ENCODE measurements around the gene RNASEH2B. TPM values are rescaled to one million over a fixed set of nuclear protein-coding genes. Genes with fewer than 3 reads are reported as not detected.

The RNASEH2B gene
- total and polyA plus RNA-seq, 2 of the 13 experiments (the other 11 are each of a cell fraction or from before 2014, with no cell fraction given) = 17.2 to 55.4 TPM

DNA sequence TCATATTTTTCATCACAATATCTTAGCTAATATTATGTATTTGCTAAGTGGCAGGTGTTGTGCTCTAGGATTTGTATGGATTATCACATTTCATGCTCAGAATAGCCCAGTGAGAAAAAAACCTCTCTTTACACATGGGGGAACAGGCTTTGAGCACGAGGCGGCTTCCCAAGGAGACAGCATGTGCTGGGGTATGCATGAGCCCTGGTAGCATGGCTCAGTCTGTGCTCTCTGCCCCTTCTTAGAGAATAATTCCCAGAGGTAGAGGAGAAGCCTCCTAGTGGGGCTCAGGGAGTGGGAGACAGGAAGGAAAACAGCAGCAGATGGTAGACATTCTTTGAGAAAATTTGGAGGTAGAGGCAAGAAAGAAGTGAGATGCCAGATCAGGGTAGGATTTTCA lies 31.6 kb downstream of the RNASEH2B start:
- Histone ChIP-seq H3K4me3 (replicated peaks in 1 of 3; ENCODE audit: insufficient read depth in 1 of 3, low read depth in 2 of 3, low read length in 3 of 3) (no peak overlapping the region), H3K36me3 (replicated peaks in 1 of 2; ENCODE audit: control insufficient read depth in 1 of 2, insufficient read depth in 2 of 2, low read length in 2 of 2) (peaks cover 0 to 11% of the 10 kb centered on the region in 2 experiments; a peak in 3 of 5 replicates), H4K20me1 (ENCODE audit: insufficient read depth, low read length) (no peaks in the 10 kb centered on the region), H3K27me3 (ENCODE audit: control insufficient read depth in 1 of 2, insufficient read depth in 2 of 2, low read length in 2 of 2) (no peaks in the 10 kb centered on the region), H2AFZ (ENCODE audit: low read length) (no peak overlapping the region), H3K4me2 (ENCODE audit: low read depth, low read length) (no peak overlapping the region), H3K9me3 (ENCODE audit: low read length) (peaks cover 6% of the 10 kb centered on the region), H3K9ac (ENCODE audit: insufficient read depth, low read depth, low read length) (no peak overlapping the region), H3K27ac (ENCODE audit: extremely low read length, insufficient read depth, low read length) (no peak overlapping the region), H3K79me2 (ENCODE audit: insufficient read depth, low read length) (no peaks in the 10 kb centered on the region), H3K4me1 (ENCODE audit: insufficient read depth, low read length) (peaks cover 14% of the 10 kb centered on the region)
- TF ChIP-seq ZNF280D (CRISPR knock-in tag; IDR thresholded peaks at IDR 0.05) = no peak
- no peak for TF ChIP-seq FOSL2 (CRISPR knock-in tag; IDR thresholded peaks at IDR 0.05)
- TF ChIP-seq ZNF749 (CRISPR knock-in tag; IDR thresholded peaks at IDR 0.05; ENCODE audit: borderline replicate concordance) = no peak
- in situ Hi-C loops (cut with HindIII; ENCODE audit: extremely low pct_ligation_motif_present, low pct_unique_long_range_greater_than_20kb) (no loop called here), intact Hi-C loops (cut with micrococcal nuclease; ENCODE audit: unreplicated experiment) (no loop called here)
- BruUV-seq (replicated peaks) = no TSS peak
- 100% methylated on average over 2 of the region's 2 CpGs for whole genome bisulfite sequencing (ENCODE audit: low lambda C conversion rate)
- DNase-seq (ENCODE audit: low spot score) (no peak), FAIRE-seq (no peak), ATAC-seq (no peak)
- CTCF ChIA-PET (ENCODE audit: low intra/inter-chr PET ratio, low total read pairs) = no interaction called here
- POLR2A ChIA-PET = no interaction called here

GRCh38 chr13:50942630-50943311 lies 33.2 kb downstream of the RNASEH2B start:
- Histone ChIP-seq H3K4me3 (replicated peaks in 1 of 3; ENCODE audit: insufficient read depth in 1 of 3, low read depth in 2 of 3, low read length in 3 of 3) (no peak overlapping the region), H4K20me1 (ENCODE audit: insufficient read depth, low read length) (no peaks in the 10 kb centered on the region), H3K79me2 (ENCODE audit: insufficient read depth, low read length) (no peaks in the 10 kb centered on the region), H3K4me2 (ENCODE audit: low read depth, low read length) (no peak overlapping the region), H2AFZ (ENCODE audit: low read length) (no peak overlapping the region), H3K4me1 (ENCODE audit: insufficient read depth, low read length) (peaks cover 14% of the 10 kb centered on the region), H3K27ac (ENCODE audit: extremely low read length, insufficient read depth, low read length) (no peak overlapping the region), H3K36me3 (replicated peaks in 1 of 2; ENCODE audit: control insufficient read depth in 1 of 2, insufficient read depth in 2 of 2, low read length in 2 of 2) (peaks cover 0 to 11% of the 10 kb centered on the region in 2 experiments; a peak in 3 of 5 replicates), H3K27me3 (ENCODE audit: control insufficient read depth in 1 of 2, insufficient read depth in 2 of 2, low read length in 2 of 2) (no peaks in the 10 kb centered on the region), H3K9me3 (ENCODE audit: low read length) (peaks cover 3% of the 10 kb centered on the region), H3K9ac (ENCODE audit: insufficient read depth, low read depth, low read length) (no peak overlapping the region)
- ChIA-PET CTCF (ENCODE audit: low intra/inter-chr PET ratio, low total read pairs) (no interaction called here), POLR2A (no interaction called here)
- 86% methylated on average over 3 of the region's 3 CpGs for WGBS (ENCODE audit: low lambda C conversion rate)
- FAIRE-seq (no peak), DNase-seq (ENCODE audit: low spot score) (no peak), ATAC-seq (no peak)
- no TSS peak for BruUV-seq (replicated peaks)
- in situ Hi-C loops (cut with HindIII; ENCODE audit: extremely low pct_ligation_motif_present, low pct_unique_long_range_greater_than_20kb) = no loop called here
- intact Hi-C loops (cut with micrococcal nuclease; ENCODE audit: unreplicated experiment) = no loop called here
- no peak for TF ChIP-seq MTF1 (CRISPR knock-in tag; IDR thresholded peaks at IDR 0.05)
- no peak for TF ChIP-seq ZNF24 (IDR thresholded peaks at IDR 0.05)
- TF ChIP-seq, protein P1, sequence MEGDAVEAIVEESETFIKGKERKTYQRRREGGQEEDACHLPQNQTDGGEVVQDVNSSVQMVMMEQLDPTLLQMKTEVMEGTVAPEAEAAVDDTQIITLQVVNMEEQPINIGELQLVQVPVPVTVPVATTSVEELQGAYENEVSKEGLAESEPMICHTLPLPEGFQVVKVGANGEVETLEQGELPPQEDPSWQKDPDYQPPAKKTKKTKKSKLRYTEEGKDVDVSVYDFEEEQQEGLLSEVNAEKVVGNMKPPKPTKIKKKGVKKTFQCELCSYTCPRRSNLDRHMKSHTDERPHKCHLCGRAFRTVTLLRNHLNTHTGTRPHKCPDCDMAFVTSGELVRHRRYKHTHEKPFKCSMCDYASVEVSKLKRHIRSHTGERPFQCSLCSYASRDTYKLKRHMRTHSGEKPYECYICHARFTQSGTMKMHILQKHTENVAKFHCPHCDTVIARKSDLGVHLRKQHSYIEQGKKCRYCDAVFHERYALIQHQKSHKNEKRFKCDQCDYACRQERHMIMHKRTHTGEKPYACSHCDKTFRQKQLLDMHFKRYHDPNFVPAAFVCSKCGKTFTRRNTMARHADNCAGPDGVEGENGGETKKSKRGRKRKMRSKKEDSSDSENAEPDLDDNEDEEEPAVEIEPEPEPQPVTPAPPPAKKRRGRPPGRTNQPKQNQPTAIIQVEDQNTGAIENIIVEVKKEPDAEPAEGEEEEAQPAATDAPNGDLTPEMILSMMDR (CRISPR knock-in tag; IDR thresholded peaks at IDR 0.05) = no peak
- TF ChIP-seq GFI1 (CRISPR knock-in tag; IDR thresholded peaks at IDR 0.05; ENCODE audit: borderline replicate concordance) = no peak
- no peak for TF ChIP-seq JUN (CRISPR knock-in tag; IDR thresholded peaks at IDR 0.05)
- TF ChIP-seq HNRNPUL1 (IDR thresholded peaks at IDR 0.05; ENCODE audit: low read depth, low read length) = no peak
- TF ChIP-seq RBM39 (IDR thresholded peaks at IDR 0.05; ENCODE audit: low read depth, low read length, poor library complexity, severe bottlenecking) = no peak
- no peak for TF ChIP-seq HNRNPLL (IDR thresholded peaks at IDR 0.05; ENCODE audit: low read depth, low read length, poor library complexity, severe bottlenecking)
- TF ChIP-seq NR3C1 (CRISPR knock-in tag; IDR thresholded peaks at IDR 0.05) = no peak
- no peak for TF ChIP-seq IRX3 (CRISPR knock-in tag; IDR thresholded peaks at IDR 0.05; ENCODE audit: borderline replicate concordance, low read depth)
- no peak for TF ChIP-seq ZNF766 (CRISPR knock-in tag; IDR thresholded peaks at IDR 0.05; ENCODE audit: borderline replicate concordance)
